Stimulated activated CD4-positive, alpha-beta T cell treated with anti-CD3 and anti-CD28 coated beads, TNF-alpha, amount 100 ng/mL, for 48 hours (primary cell): ENCODE measurements around the gene EFCC1.
"Not testable (repeated sequence)": the region's sequence is repeated elsewhere in the genome, so short reads cannot be mapped to it uniquely, and the experiment has no call there.

Experiments used
- DNase-seq, 3 donors: peaks; one replicate each; pipeline ENCODE4 v3.0.0-alpha.2; 2020; ENCODE audit warnings: low read depth in 3 of 3

Gene EFCC1

GRCh38 chr3:129077222-129077621, 76.1 kb downstream of the EFCC1 start:
- DNase-seq: no peak

GRCh38 chr3:129078510-129078909, 77.4 kb downstream of the EFCC1 start:
- DNase-seq: no peak

GRCh38 chr3:129081503-129081902, 80.4 kb downstream of the EFCC1 start:
- no peak for DNase-seq

- DNase-seq: no peak
Measured at GRCh38 chr3:129082026-129082425, 80.9 kb downstream of the EFCC1 start.

GRCh38 chr3:129084501-129084900, 83.4 kb downstream of the EFCC1 start:
- DNase-seq: no peak

- DNase-seq: no peak
Measured at GRCh38 chr3:129085165-129085715, 84.1 kb downstream of the EFCC1 start.

GRCh38 chr3:129085818-129086217, 84.7 kb downstream of the EFCC1 start:
- no peak for DNase-seq

GRCh38 chr3:129087138-129087702, 86.1 kb downstream of the EFCC1 start:
- DNase-seq: no peak

- DNase-seq: not testable (repeated sequence)
Measured at GRCh38 chr3:129087904-129088303, 86.8 kb downstream of the EFCC1 start.

GRCh38 chr3:129088312-129088711, 87.2 kb downstream of the EFCC1 start:
- DNase-seq: not testable (repeated sequence)
